ENCODE measurements around the gene SRSF7. TPM values are rescaled to one million over a fixed set of nuclear protein-coding genes. Genes with fewer than 3 reads are reported as not detected.

SRSF7 gene
- total RNA-seq (2011; cell fraction: chromatin; rRNA removed; ENCODE audit: low replicate concordance), result 208 and 463 TPM in 2 replicates
- total RNA-seq (2011; cell fraction: nucleolus; rRNA removed), result 149 and 153 TPM in 2 replicates
- total RNA-seq (2011; cell fraction: nucleoplasm; rRNA removed), result 214 TPM in 2 replicates
- total RNA-seq (2014; rRNA removed) (219 and 241 TPM in 2 replicates), total RNA-seq (2014; rRNA removed; fragmentation: Illumina TruSeq; extraction: Trizol) (336 and 371 TPM in 2 replicates), total RNA-seq (2015; rRNA removed; fragmentation: Illumina TruSeq; extraction: Trizol) (393 and 420 TPM in 2 replicates), total RNA-seq (2021) (293 and 315 TPM in 2 replicates), polyA plus RNA-seq (2011; rRNA removed) (519 and 726 TPM in 2 replicates), polyA plus RNA-seq (2014; fragmentation: Illumina TruSeq; extraction: Trizol) (316 and 323 TPM in 2 replicates), polyA plus RNA-seq (2014; fragmentation: Nextera tagmentation; extraction: Ambion mirVana) (100 to 1,000 TPM; 696 to 706 TPM), polyA plus RNA-seq (2014; rRNA removed) (375 and 380 TPM in 2 replicates), polyA minus RNA-seq (2011; rRNA and poly(A)+ RNA removed) (547 and 760 TPM in 2 replicates), Bru-seq, nascent RNA (percentile 100 among the genes with signal in this experiment), BruChase-seq, experiment 1, labeled RNA remaining after a 2-hour chase (percentile 99 among the genes with signal in this experiment), BruChase-seq, experiment 2, labeled RNA remaining after a 6-hour chase (percentile 99 among the genes with signal in this experiment)
- polyA plus RNA-seq (2011; cell fraction: cytosol; rRNA removed), result 154 and 268 TPM in 2 replicates
- polyA plus RNA-seq (2011; cell fraction: nucleus; rRNA removed), result 495 and 660 TPM in 2 replicates
- polyA plus RNA-seq (2012), result 248 and 386 TPM in 2 replicates
- 130 and 176 TPM in 2 replicates for polyA minus RNA-seq (2011; cell fraction: cytosol; rRNA and poly(A)+ RNA removed)
- 174 and 299 TPM in 2 replicates for polyA minus RNA-seq (2011; cell fraction: nucleus; rRNA and poly(A)+ RNA removed)
- long read RNA-seq, experiment 1, transcript SRSF7-209 (7 exons, 2,453 nt), result minor isoform, 16 of 289 reads
- long read RNA-seq, experiment 1, transcript SRSF7-201 (8 exons, 2,489 nt), result major isoform, 144 of 289 reads
- long read RNA-seq, experiment 1, transcript SRSF7-202 (8 exons, 1,050 nt), result minor isoform, 13 of 289 reads
- long read RNA-seq, experiment 1, transcript SRSF7-211 (3 exons, 680 nt), result minor isoform, 7 of 289 reads
- long read RNA-seq, experiment 1, partial matches to known transcripts, result 67 of 289 reads
- long read RNA-seq, experiment 1, other reads (novel, unspliced or antisense), result 36 of 289 reads
- long read RNA-seq, experiment 2, transcript SRSF7-202 (8 exons, 1,050 nt), result minor isoform, 11 of 297 reads
- long read RNA-seq, experiment 2, transcript SRSF7-209 (7 exons, 2,453 nt), result minor isoform, 32 of 297 reads
- long read RNA-seq, experiment 2, transcript SRSF7-201 (8 exons, 2,489 nt), result major isoform, 178 of 297 reads
- long read RNA-seq, experiment 2, partial matches to known transcripts, result 16 of 297 reads
- long read RNA-seq, experiment 2, other reads (novel, unspliced or antisense), result 51 of 297 reads
- long read RNA-seq, experiment 3, transcript SRSF7-204 (9 exons, 2,857 nt), result minor isoform, 5 of 274 reads
- long read RNA-seq, experiment 3, transcript SRSF7-201 (8 exons, 2,489 nt), result major isoform, 184 of 274 reads
- long read RNA-seq, experiment 3, transcript SRSF7-202 (8 exons, 1,050 nt), result minor isoform, 19 of 274 reads
- long read RNA-seq, experiment 3, transcript SRSF7-209 (7 exons, 2,453 nt), result minor isoform, 32 of 274 reads
- long read RNA-seq, experiment 3, partial matches to known transcripts, result 12 of 274 reads
- long read RNA-seq, experiment 3, other reads (novel, unspliced or antisense), result 17 of 274 reads

GRCh38 chr2:38750891-38751595, at the start of gene SRSF7:
Gene SRSF7 (minus strand): TSS chr2:38751361. CDS start chr2:38751256, 105 bp downstream.
- in situ Hi-C loops (cut with MboI) (no loop called here), intact Hi-C loops (cut with micrococcal nuclease) (loop anchor here (1.0 to 5.0 kb wide), 4 partner anchors 27 to 371 kb away; partner anchors contain the start of genes GEMIN6 and SOS1)
- Histone ChIP-seq H3K9me3 (replicated peaks; ENCODE audit: control insufficient read depth, insufficient read depth, low read depth, low read length) (no peaks in the 10 kb centered on the region), H3K9me1 (ENCODE audit: control insufficient read depth, insufficient read depth, low read length) (no peaks in the 10 kb centered on the region), H4K20me1 (replicated peaks; ENCODE audit: control insufficient read depth, insufficient read depth, low read length) (peaks cover 35% of the 10 kb centered on the region), H3K4me3 (peak within 1 kb of the TSS; percentile 82), H3K79me2 (ENCODE audit: control insufficient read depth, insufficient read depth, low read length) (peaks cover 52% of the 10 kb centered on the region), H2AFZ (ENCODE audit: low read depth, low read length) (peak within 1 kb of the TSS; percentile 93), H3K4me2 (ENCODE audit: insufficient read depth, low read length) (peak within 1 kb of the TSS; percentile 98), H3K9ac (ENCODE audit: insufficient read depth in 1 of 2, low read depth in 2 of 2, low read length in 2 of 2) (peak within 1 kb of the TSS; percentile 99 to 100), H3K27ac (ENCODE audit: extremely low read depth, low read depth, low read length) (peak within 1 kb of the TSS; percentile 99), H3K27me3 (ENCODE audit: control insufficient read depth in 2 of 2, insufficient read depth in 2 of 2, low read length in 2 of 2) (no peaks in the 10 kb centered on the region), H3K4me1 (replicated peaks in 1 of 2; ENCODE audit: control insufficient read depth in 2 of 2, insufficient read depth in 2 of 2, low read length in 2 of 2) (peaks cover 0 to 29% of the 10 kb centered on the region in 2 experiments; a peak in 3 of 5 replicates), H3K36me3 (ENCODE audit: control insufficient read depth, insufficient read depth, low read length) (peaks cover 43% of the 10 kb centered on the region)
- FAIRE-seq, result peak; percentile 95
- TSS peak; percentile 42 for BruUV-seq (replicated peaks)
- POLR2A ChIA-PET, result interaction anchor here (0.6 to 3.7 kb wide), 117 partner anchors 9 to 1125 kb away, joined by 3 to 107 read pairs (median 4); partner anchors contain the start of genes ATL2, DHX57, GALM and GEMIN6
- DNase-seq (ENCODE audit: extremely low read depth in 1 of 4, low spot score in 3 of 4), result peak; percentile 91 to 99 (median 95)
- CTCF ChIA-PET (ENCODE audit: low intra/inter-chr PET ratio), result no interaction called here
- ATAC-seq, result peak; percentile 86
- WGBS (ENCODE audit: insufficient coverage, low coverage, missing lambda C conversion rate), result under 1% methylated on average over 61 of the region's 68 CpGs
- TF ChIP-seq NFATC3 (IDR thresholded peaks at IDR 0.05), result 0 out of 2 replicates have a peak, but pooled peaks have one; percentile 51
- TF ChIP-seq NBN (IDR thresholded peaks at IDR 0.05; ENCODE audit: low read depth), result peak; percentile 93
- TF ChIP-seq ZNF165 (CRISPR knock-in tag; IDR thresholded peaks at IDR 0.05; ENCODE audit: borderline replicate concordance), result no peak
- peak; percentile 98 for TF ChIP-seq MAX (CRISPR knock-in tag; IDR thresholded peaks at IDR 0.05)
- TF ChIP-seq BMI1 (IDR thresholded peaks at IDR 0.05; ENCODE audit: low read length), result peak; percentile 81
- peak; percentile 86 for TF ChIP-seq ATF7 (IDR thresholded peaks at IDR 0.05)
- TF ChIP-seq GABPB1 (CRISPR knock-in tag; IDR thresholded peaks at IDR 0.05), result peak; percentile 90
- peak in 1 of 2 experiments; percentile 93; a peak in 3 of 4 replicates for TF ChIP-seq MAZ (CRISPR knock-in tag; conservative IDR thresholded peaks at IDR 0.05 in 1 of 2, IDR thresholded peaks at IDR 0.05 in 1 of 2)
- TF ChIP-seq AFF1 (IDR thresholded peaks at IDR 0.05; ENCODE audit: low read depth in 1 of 2, partially characterized antibody in 2 of 2), result peak; percentile 76 to 94
- no peak for TF ChIP-seq ZZZ3 (IDR thresholded peaks at IDR 0.05)

Measured in K562 (cell line).